Frontal cortex (tissue), 4 donors: ENCODE results near the gene KLHL9. TPM values are rescaled to one million over a fixed set of nuclear protein-coding genes. Genes with fewer than 3 reads are reported as not detected.
A peak's percentile ranks its signal among the peaks of the same experiment; 100 is the strongest.

ENCODE experiments used
- DNase-seq, 2 donors: peaks; one replicate each; pipeline ENCODE4 v3.0.0; 2012; ENCODE audit warnings: low spot score in 2 of 2
- FAIRE-seq: peaks from 2 replicates; lab custom pipeline; 2012; peaks lifted over from hg19 to GRCh38; lab: Jason Lieb, UNC
- total RNA-seq: library from RNA; depleted of rRNA; stranded (reverse); fragments of >200 nt; gene quantifications from one replicate; pipeline ENCODE4 v1.2.3, GENCODE V29; 2014
- donor health status: control.
- donor health status: control.
- donor health status: control.

KLHL9 gene
- total RNA-seq, 1 donor from 2014 or later: 71.7 TPM

- DNase-seq (no peak), FAIRE-seq (no peak)
Measured at GRCh38 chr9:21322911-21323461, 12.2 kb downstream of the KLHL9 start.

DNA sequence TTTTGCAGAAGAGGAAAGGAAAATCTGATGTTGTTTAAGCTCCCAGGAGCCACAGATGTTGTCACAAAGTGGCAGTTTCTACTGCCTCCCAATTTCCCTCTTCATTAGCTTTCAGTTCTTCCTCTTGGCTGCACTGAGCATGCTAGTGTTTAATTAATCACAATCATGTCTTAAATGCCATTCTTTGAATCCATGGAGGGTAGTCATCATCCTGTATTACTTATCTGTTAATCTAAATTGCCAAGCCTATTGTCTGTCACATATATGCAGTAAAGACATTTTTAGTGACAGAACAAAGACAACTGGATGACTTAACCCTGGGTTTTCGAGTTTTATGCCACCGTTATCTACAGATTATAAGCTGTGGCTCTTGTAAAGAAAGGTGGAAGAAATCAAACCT lies 14.7 kb downstream of the KLHL9 start:
- FAIRE-seq: no peak

DNA sequence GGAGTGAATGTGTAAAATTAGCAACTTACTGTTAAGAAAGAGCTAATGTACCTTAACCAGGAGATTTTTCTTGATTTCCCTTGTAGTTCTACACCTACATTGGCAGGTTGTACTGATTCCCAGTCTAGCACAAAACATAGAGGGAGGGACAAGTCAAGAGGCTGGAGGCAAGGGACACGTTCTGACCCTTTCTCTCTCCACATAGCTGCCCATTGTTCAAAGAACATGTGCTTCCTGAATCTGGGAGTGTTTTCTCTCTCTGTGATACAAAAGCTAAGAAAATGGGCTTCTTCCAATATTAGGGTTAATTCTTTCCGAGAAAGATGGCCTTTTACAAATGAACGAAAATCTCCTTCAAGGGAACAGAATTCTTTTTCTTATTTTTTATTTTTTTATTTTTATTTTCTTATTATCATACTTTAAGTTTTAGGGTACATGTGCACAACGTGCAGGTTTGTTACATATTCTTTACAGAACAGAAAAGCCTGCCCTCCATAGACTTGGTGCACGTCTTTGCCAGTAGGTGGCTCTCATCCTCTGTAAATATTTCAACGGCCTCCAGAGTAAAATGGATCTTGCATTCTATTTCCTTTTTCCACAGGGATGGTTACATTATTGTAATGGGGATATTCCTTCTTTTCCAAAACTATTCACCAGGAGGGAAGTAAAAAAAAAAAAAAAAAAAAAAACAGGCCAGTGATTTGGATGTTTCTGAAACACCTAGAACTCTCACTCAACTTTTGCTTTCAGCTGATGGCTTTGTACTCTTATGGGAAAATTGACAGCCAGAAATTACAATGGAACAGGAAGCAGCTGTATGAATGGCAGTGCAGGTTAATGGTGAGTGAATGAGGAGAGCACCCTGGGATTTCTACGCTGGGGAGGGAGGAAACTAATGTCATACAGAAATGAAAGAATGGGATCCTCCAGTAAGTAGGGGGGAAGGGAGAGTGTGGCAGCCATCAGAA lies 17.0 kb downstream of the KLHL9 start:
- DNase-seq (no peak), FAIRE-seq (peak; percentile 95)

More for the DNA sequence above, 14.7 kb downstream of the KLHL9 start:
- no peak for DNase-seq

GRCh38 chr9:21316860-21317259 lies 18.3 kb downstream of the KLHL9 start:
- no peak for FAIRE-seq
- no peak for DNase-seq

DNA sequence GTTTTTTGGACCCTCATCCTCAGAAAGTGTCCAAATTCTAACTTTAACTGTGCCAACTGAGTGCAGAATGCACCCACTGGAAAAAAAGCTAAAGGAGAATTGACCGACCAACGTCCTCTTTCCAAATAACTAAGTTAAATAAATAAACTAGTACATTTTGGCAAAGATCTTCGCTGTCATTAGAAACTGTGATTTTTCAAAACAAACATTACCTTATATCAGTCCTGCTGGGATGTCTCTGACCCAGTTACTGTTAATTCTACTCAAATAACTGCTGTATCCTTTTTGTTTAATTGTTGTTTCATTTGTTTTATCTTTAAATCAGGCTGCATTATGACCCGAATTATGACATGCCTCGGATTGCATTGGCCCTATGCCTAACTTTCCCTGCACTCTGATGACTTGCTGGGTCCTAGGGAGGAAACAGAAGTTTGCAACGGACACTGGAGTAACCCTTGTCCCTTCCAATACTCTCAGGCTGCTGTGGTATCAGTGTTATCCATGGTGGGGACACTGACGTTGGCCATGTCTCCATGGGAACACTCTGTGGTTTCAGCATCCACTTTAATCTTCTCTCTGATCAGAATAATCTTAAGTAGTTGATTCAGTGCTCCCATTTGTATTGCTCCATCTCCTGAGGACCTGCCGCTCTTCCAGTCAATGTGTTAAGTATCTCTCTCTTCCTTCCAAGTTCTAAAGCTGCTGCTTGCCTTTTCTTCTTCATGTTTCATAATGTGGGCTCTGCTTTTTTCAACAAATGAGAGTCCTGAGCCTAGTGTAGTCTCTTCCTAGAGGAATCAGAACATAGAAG lies 19.0 kb downstream of the KLHL9 start:
- DNase-seq (no peak), FAIRE-seq (no peak)

- DNase-seq (no peak), FAIRE-seq (no peak)
Measured at GRCh38 chr9:21314152-21314551, 21.1 kb downstream of the KLHL9 start.

GRCh38 chr9:21311889-21312288 lies 23.3 kb downstream of the KLHL9 start:
- FAIRE-seq: no peak

DNA sequence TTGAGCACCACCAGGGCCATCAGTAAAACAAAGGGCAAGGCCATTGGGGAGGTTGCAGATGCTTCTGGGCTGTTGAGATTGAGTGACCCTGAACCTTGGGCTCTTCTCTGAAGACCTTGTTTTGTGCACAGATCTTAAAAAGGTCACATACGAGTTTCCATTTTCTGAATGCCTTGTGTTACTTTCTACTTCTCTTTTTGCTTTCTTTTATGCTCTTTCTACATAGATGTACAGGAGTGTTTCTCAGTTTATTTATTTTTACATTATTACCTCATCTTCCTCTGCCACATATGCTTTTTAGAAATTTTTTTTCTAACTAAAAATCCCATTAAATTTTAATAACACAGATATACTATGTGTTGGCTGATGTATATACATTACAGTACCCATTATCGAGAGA lies 30.0 kb downstream of the KLHL9 start, which contains the start of gene IFNA5:
TSS of gene IFNA5 (minus strand) at position 101 of the 400 bp plus-strand sequence. CDS start at position 44, 57 bp downstream.
- FAIRE-seq (no peak), DNase-seq (no peak)

More at GRCh38 chr9:21311889-21312288, 23.3 kb downstream of the KLHL9 start:
- DNase-seq: no peak

GRCh38 chr9:21295992-21296391 lies 39.2 kb downstream of the KLHL9 start:
- no peak for FAIRE-seq
- DNase-seq: no peak

DNA sequence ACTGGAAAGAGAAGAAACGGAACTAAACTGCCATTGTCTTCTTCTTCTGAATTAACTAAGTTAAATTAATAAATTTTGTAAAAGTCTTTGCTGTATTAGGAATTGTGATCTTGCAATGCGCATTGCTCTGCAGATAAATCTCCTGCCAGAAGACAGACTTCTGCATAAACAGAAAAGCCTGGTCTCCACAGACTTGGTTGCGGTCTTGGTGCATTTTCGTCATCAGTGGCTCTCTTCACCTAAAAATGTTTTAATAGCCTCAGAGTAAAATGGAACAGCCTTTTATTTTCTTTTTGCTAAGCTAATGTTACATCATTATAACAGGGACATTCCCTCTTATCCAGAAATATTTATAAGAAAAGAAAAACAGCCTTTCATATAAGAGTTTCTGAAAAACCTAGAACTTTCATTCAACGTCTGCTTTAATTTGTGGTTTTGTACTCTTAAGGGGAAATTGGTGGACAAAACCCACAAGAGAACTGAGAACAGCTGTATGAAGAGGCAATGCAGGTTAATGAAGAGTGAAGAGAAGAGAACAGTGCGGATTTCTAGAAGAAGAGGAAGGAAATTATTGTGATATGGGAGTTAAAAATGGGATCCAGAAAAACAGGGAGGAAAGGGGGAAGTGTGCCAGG lies 40.2 kb downstream of the KLHL9 start:
- FAIRE-seq (no peak), DNase-seq (no peak)

- FAIRE-seq (no peak), DNase-seq (no peak)
Measured at GRCh38 chr9:21294364-21294774, 40.8 kb downstream of the KLHL9 start.

- FAIRE-seq: no peak
Measured at GRCh38 chr9:21289848-21290247, 45.4 kb downstream of the KLHL9 start.

DNA sequence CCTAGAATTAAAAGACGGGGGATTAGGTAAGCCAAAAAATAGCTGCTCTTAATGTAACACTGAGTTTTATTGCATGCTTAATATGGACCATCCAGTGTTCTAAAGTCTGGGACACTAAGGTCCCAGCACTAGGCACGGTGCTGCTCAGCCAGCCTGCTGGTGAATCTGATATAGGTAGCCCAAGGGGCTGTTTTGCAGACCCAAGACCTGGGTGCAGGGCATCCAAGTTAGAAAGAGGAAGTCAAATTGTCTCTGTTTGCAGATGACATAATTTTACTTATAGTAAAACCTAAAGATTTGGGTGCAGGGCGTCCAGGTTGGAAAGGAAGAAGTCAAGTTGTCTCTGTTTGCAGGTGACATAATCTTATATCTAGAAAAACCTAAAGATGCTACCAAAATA lies 47.9 kb downstream of the KLHL9 start:
- FAIRE-seq (no peak), DNase-seq (no peak)

More at GRCh38 chr9:21289848-21290247, 45.4 kb downstream of the KLHL9 start:
- DNase-seq: no peak

- DNase-seq (no peak), FAIRE-seq (no peak)
Measured at GRCh38 chr9:21286659-21287058, 48.5 kb downstream of the KLHL9 start.

- FAIRE-seq (no peak), DNase-seq (no peak)
Measured at GRCh38 chr9:21286099-21286498, 49.1 kb downstream of the KLHL9 start.

DNA sequence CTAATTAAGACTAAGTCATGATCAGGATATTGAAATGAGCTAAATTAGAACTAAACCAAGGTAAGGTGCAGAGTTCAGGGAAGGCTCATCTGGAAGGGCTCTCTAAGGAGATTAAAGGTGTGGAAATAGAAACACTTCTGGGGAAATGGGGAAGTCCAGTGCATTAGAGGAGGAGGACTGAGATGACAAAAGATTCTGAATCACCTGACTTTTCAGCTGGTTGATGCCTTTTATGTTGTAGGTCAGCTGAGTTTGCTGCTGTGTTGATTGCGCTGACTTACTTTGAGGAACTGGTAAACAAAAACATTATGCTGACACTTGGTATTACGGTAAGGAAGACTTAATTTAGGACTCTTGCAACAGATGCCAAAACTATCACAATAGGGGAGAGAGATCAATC lies 53.9 kb downstream of the KLHL9 start:
- FAIRE-seq: no peak
- no peak for DNase-seq
